ENCODE results near the gene CCDC54.
"Not testable (repeated sequence)": the region's sequence is repeated elsewhere in the genome, so short reads cannot be mapped to it uniquely, and the experiment has no call there.

The CCDC54 gene

DNA sequence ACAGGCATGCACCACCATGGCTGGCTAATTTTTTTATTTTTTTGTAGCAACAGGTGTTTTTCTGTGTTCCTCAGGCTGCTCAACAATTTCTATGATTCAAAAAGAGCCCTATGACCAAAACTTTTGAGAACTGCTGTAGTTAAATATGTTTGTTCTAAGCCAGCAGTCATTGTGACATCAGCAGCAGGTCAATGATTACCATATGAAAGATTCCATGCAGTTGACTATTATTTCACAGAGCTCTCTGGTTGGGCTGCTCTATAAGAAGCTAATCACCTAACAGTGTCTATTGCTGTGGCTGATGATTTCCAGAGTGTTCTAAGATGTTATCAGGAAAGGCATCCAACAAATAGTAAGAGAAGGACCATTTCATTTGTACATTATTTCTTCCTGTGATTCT is at the start of gene CCDC54:
TSS of gene CCDC54 (plus strand) at position 289 of the 400 bp plus-strand sequence. CDS start 149 bp downstream, outside the sequence.
- ChIA-PET CTCF (interaction anchor here (1.5 kb wide), 1 partner anchor 53 kb away, joined by 3 read pairs; no protein-coding TSS in a partner anchor), POLR2A (no interaction called here)
- no peak for DNase-seq (ENCODE audit: extremely low spot score)
- TF ChIP-seq, protein P1, sequence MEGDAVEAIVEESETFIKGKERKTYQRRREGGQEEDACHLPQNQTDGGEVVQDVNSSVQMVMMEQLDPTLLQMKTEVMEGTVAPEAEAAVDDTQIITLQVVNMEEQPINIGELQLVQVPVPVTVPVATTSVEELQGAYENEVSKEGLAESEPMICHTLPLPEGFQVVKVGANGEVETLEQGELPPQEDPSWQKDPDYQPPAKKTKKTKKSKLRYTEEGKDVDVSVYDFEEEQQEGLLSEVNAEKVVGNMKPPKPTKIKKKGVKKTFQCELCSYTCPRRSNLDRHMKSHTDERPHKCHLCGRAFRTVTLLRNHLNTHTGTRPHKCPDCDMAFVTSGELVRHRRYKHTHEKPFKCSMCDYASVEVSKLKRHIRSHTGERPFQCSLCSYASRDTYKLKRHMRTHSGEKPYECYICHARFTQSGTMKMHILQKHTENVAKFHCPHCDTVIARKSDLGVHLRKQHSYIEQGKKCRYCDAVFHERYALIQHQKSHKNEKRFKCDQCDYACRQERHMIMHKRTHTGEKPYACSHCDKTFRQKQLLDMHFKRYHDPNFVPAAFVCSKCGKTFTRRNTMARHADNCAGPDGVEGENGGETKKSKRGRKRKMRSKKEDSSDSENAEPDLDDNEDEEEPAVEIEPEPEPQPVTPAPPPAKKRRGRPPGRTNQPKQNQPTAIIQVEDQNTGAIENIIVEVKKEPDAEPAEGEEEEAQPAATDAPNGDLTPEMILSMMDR (IDR thresholded peaks at IDR 0.05; ENCODE audit: control extremely low read depth, extremely low read depth, low read depth, missing control alignments): no peak

DNA sequence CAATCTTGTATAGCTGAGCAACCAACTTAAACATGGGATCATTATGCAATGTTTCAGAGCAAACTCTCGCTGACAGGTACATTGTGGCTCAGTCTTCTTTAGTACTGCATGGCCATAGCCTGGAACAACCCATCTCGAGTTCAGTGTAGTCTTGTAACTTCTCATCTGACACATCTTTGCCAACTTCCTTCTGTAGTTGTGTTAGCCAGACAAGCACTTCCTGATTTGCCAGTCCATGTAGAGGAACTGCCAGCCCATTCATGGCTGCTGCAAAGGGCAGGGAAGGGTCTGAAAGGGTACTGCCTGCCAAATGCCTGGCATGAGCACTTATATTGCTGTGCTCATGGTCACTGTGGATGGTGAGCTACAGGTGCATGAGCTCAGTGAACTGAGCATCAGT is 49.2 kb upstream of the CCDC54 start:
- POLR2A ChIA-PET: no interaction called here
- CTCF ChIA-PET: no interaction called here
- no peak for DNase-seq (ENCODE audit: extremely low spot score)
- TF ChIP-seq, protein P1 (IDR thresholded peaks at IDR 0.05; ENCODE audit: control extremely low read depth, extremely low read depth, low read depth, missing control alignments): no peak

DNA sequence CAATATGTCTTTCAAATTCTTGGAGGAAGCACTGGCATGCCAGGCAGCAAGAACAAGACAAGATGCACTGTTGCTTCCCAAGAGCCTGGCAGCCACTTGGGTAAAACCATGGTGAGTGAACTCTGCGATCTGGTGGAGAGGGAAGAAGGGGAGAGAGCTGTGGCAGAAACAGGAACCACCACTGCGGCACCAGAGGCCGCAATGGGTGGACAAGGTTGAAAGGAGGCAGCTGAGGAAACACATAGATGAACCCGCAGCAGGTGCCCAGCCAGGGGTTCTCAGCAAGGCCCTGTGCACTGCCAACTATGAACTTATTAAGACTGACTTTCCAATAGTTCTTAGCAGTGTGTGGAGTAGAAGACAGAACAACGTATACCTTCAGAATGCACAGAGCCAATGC is 48.2 kb upstream of the CCDC54 start:
- TF ChIP-seq, protein P1 (IDR thresholded peaks at IDR 0.05; ENCODE audit: control extremely low read depth, extremely low read depth, low read depth, missing control alignments): no peak
- POLR2A ChIA-PET: no interaction called here
- CTCF ChIA-PET: no interaction called here
- DNase-seq (ENCODE audit: extremely low spot score): no peak

DNA sequence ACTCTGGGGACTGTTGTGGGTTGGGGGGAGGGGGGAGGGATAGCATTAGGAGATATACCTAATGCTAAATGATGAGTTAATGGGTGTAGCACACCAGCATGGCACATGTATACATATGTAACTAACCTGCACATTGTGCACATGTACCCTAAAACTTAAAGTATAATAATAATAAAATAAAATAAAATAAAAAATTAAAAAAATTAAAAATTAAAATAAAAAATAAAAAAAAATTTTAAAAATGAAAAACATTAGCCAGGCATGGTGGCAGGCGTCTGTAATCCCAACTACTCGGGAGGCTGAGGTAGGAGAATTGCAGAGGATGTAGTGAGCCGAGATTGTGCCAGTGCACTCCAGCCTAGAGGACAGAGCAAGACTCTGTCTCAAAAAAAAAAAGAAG is 37.5 kb upstream of the CCDC54 start:
- CTCF ChIA-PET; DNase-seq (ENCODE audit: extremely low spot score); POLR2A ChIA-PET: not testable (repeated sequence)

DNA sequence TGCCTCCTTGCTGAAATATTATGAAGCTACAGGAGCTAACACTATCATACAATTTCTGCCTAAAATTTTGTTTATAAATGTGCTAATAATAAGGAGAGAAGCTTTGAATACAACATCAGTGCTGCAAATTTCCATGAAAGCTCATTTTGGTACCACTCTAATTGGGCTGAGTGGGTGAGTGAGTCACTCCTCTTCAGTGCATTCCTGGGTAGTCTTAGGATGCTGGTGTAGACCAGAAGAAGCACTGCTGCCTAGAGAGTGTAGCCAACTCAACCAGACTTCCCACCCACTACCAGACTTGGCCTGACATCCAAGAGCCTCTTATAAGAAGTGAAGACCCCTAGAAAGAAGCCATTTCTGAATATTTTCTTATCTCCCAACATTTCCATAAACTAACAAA is 32.5 kb upstream of the CCDC54 start:
- no peak for DNase-seq (ENCODE audit: extremely low spot score)
- ChIA-PET POLR2A (no interaction called here), CTCF (interaction anchor here (1.0 to 1.8 kb wide), 2 partner anchors 61 to 72 kb away, joined by 3 to 5 read pairs; no protein-coding TSS in a partner anchor)
- TF ChIP-seq, protein P1 (IDR thresholded peaks at IDR 0.05; ENCODE audit: control extremely low read depth, extremely low read depth, low read depth, missing control alignments): no peak

DNA sequence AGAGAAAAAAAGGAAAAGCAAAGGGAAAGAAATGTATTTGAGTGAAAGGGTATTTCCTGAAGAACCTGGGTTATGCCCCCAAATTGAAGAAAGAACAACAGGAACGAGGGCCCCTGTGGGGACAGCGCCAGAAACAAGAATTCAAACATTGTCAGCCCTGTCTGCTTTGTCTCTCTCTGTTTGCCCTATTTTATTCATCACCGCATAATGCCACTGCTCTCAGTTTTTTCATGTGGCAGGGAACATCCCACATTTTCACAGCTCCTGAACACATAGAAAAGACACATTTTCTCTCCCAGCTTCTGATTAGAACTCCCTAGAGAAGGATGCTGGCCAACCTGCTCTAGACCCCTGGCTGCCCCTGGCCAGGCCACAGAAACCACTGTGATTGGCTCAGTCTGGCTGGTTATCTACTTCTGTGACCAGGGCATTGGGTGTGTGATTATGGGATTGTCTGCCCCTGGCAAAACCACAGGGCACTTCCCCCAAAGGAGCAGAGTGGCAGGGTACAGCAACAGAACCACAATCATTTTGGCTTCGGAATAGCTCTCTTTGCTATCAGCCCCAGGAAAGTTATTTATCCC is 31.3 kb upstream of the CCDC54 start:
- CTCF ChIA-PET: interaction anchor here (1.8 kb wide), 1 partner anchor 73 kb away, joined by 5 read pairs; no protein-coding TSS in a partner anchor
- DNase-seq (ENCODE audit: extremely low spot score): no peak

DNA sequence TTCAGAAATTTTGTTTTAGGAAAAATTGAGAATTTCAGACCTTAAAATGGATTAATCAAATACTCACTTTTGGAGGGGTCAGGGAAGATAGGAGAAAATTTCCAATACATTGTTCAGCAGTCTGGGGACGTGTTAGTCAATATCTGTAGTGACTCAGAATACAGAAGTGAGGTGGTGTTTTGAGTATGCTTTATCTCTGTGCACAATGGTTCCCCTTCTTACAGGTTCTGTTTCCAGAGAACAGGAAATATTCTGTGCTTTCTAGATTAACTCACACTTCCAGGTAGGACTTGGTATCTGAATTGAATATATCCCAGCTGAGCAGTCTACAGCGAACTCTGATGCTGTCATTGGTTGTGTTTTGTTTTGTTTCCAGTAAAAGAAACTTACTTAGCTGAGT is 30.7 kb upstream of the CCDC54 start:
- TF ChIP-seq, protein P1 (IDR thresholded peaks at IDR 0.05; ENCODE audit: control extremely low read depth, extremely low read depth, low read depth, missing control alignments): no peak
- no peak for DNase-seq (ENCODE audit: extremely low spot score)
- ChIA-PET POLR2A (no interaction called here), CTCF (no interaction called here)

More for the DNA sequence above, 31.3 kb upstream of the CCDC54 start:
- POLR2A ChIA-PET: no interaction called here
- TF ChIP-seq, protein P1 (IDR thresholded peaks at IDR 0.05; ENCODE audit: control extremely low read depth, extremely low read depth, low read depth, missing control alignments): no peak

All from GM10248 (cell line).